Stimulated activated naive CD8-positive, alpha-beta T cell treated with anti-CD3 and anti-CD28 coated beads, Interleukin-15, Interleukin-2, amounts not matched to agents 100 U/mL and 50 U/mL, for 24 hours (primary cell): ENCODE measurements around the gene TRPC3.

ENCODE experiments used
- ATAC-seq: fragments of 150-1000 bp; cut with Tn5 transposase; one replicate; pipeline ENCODE4 v1.10.0; 2021
- DNase-seq: peaks from one replicate; pipeline ENCODE4 v3.0.0; 2021

TRPC3 gene

DNA sequence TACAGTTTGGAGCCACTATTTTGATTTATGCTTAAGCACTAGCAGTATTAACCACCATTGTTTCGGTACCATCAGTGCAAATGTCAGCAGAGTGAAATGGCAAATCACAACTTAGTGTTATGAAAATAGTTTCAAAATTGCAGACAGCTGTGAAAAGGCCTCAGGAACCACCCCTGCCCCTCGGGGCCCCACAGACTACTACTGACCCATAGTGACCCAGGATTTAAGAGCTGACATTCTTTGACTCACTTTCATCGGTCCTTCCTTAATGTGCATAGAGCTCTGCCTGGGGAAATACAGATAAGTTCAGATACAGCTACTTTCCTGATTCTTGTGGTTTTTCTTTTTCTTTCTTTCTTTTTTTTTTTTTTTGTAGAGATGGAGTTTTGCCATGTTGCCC lies 78.3 kb downstream of the TRPC3 start:
- no peak for DNase-seq
- ATAC-seq: no peak

DNA sequence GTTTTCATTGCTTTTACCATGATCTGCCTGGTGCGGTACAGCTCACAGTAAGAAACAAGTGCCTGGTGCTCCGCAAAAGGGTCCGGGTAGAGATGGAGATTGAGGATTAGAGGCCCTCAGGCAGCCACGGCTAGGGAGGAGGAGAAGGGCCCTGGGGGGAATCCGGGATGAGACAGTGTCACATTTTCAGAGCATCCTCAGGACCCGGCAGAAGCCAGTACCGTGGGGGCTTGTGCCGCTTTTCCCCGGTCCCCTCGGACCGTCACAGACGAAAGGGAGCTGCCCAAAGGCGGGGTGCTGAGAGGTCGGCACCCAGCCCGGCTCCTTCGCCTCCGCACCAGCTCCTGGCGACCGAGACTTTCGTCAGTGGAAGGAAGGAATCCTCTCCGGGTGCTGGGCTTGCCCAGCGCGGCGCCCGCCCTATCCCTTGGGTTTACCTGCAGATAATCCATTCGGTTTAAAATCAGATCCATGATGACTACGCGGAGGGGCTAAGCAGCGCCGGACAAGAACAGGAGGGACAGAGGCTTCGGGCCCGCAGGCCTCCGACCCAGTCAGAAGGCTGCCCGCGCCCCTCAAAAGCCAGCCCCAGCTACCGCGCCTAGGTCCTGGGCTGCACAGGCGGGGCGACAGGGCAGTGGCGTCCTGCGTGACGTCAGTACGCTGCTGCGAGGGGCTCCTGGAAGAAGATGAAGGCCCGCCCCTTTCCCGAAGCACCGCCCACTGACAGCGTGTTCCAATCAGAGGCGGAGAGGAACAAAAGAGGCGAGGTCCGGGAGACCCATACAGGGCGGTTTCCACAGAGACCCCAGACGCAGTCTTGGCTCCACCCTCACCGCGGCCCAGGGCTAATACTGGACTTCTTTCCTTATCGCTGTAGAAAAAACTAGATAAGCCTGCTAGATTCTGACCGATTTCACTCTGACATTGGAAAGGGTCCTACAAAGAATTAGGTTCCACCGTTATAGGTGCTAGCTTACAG lies 81.7 kb downstream of the TRPC3 start, which contains the start of gene BBS7:
Gene BBS7, minus strand, starts transcription at position 634 of the 982 bp plus-strand sequence. Its CDS starts 161 bp downstream, at position 473.
- ATAC-seq: peak; percentile 99

DNA sequence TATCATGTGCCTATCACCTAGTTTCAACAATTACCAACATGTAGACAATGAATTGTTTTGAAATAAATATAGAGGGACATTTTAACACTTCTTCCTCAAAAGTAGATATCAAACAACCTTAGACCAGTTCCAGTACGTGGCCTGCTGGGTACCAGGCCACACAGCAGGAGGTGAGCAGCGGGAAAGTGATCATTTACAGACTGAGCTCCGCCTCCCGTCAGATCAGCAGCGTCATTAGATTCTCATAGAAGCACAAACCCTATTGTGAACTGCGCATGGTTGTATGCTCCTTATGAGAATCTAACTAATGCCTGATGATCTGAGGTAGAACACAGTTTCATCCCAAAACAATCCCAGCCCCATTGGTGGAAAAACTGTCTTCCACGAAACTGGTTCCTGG lies 88.1 kb downstream of the TRPC3 start:
- DNase-seq (no peak), ATAC-seq (no peak)

More for the DNA sequence above, 81.7 kb downstream of the TRPC3 start, which contains the start of gene BBS7:
- peak; percentile 98 for DNase-seq

DNA sequence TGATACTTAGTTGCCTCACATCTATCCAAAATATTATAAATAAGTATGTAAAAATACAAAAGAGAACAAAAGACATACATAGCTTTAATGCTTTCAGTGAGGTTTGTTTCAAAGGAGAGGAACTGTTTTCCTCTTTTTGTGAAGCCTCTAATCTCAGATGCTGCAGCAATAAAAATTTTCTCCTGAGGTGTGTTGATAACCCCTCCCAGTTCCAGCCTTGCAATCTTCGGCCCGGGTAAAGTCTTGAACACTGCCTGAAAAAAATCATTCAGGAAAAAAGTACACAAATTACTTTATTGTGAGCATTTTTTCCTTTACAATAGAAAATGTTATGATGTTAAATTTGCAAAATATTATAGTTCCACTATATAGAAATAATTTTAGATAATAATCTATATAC lies 90.4 kb downstream of the TRPC3 start:
- ATAC-seq (no peak), DNase-seq (no peak)

DNA sequence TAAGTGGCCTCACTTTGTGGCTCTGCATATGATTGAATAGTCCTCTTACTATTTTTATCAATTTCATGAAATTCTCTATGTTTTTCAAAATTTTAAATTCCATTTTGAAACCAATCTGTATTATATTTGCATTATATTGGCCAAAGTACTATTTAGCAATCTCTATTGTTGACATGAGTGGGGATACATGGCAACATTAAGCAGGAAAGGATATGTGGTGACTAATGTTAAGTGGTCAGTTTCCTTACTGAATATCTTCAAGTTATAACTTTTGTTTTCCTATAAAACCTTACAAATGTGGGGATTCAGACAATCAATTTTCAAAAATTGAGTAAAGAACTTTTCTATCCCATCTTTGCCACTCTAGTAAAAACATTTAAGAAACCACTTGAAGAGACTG lies 91.7 kb downstream of the TRPC3 start:
- ATAC-seq (no peak), DNase-seq (no peak)

DNA sequence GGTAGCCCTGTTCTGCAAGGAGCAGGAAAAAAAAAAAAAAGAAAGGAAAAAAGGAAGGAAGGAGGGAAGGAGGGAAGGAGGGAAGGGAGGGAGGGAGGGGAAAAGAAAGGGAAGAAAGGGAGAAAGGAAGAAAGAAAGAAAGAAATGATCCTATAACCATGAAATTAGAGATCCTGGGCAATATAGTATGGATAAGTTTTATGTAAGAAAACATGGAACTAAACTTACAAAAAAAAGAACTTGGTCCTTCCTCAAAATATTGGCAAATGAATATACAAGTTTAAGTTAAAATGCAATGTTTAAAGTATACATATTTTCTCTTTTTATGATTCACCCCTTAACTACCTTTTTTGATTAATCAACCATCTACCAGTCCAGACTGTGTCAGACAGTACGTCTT lies 100.5 kb downstream of the TRPC3 start:
- ATAC-seq: no peak
- no peak for DNase-seq

DNA sequence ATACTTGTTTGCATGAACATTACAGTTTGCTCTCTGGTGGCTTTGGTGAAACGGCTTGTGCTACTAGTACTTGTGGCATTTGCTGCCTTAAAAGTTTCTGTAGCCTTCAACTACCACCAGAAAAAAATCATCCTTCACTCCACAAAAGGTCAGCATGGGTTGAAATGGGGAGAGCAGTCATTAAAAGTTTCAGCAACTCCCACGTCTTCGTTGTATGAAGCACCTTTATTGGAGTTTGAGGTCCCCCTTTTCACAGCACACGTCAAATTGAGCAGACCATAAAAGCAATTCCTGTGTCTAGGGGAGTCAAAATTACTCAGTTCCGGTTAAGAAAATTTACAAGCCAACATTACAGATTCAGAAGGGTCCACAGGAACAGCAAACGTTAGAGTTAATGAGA lies 105.2 kb downstream of the TRPC3 start:
- ATAC-seq: peak; percentile 14
- DNase-seq: no peak

DNA sequence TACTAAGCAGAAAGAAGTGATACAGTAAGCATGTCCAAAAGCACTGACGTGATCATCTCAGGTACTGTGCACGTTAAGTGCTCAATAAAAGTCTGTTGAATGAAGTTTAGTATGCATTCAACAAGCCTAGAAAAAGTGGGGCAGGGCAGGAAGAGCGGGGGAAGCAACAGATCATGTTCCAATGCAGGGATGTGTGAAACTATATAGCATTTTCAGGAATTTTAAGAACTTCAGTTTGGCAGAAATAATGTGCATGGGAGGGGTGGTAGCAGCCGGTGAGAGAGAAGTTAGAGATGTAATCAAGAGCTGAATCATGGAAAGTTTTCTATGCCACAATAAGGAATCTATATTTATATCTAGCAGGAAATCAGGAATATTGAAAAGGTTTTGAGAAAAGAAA lies 109.0 kb downstream of the TRPC3 start:
- DNase-seq (no peak), ATAC-seq (no peak)

DNA sequence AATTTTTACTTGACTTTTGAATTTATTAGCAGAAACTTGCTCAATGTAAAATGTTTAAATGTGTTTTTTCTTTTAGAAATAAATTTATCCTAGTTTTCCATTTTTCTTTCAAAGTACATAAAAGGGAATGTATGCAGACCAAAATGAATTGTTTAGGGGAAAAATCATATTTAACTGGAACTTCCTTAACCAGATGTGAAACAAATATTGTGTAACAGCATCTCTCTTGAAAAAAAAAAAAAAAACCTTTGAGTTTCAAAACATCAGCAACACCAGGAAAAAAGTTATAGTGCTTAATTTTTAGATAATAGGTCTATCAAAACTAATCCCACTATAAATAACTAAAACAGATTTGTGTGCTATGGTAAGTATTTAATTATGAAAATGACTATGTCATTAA lies 113.7 kb downstream of the TRPC3 start:
- DNase-seq (no peak), ATAC-seq (no peak)

DNA sequence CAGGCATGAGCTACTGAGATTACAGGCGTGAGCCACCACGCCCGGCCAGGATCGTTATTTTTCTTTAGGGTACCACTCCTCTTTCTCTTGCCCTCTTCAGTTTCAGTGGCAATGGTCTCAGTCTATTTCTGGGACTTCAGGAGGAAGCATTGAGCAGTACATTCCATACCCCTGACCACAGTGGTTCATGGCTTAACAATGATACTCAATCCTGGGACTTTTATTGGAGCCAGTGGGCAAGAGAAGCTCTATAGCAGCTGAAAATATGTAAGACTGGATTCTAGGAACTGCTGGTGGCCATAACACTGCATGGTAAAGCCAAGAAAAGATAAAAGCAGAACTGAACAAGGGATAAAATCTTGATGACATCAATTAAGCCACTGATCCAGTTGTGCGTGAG lies 122.3 kb downstream of the TRPC3 start:
- DNase-seq: no peak
- no peak for ATAC-seq
